Esophagus muscularis mucosa (tissue), 4 donors: ENCODE measurements around the gene CYP1B1. TPM values are rescaled to one million over a fixed set of nuclear protein-coding genes. Genes with fewer than 3 reads are reported as not detected.

Experiments
- DNase-seq: peaks from one replicate; pipeline ENCODE4 v3.0.0-alpha.2; 2017; ENCODE audit errors: extremely low spot score
- H3K27ac ChIP-seq, 4 donors: fragments of 200-600 bp; sonication (generic); replicated peaks in 1 of 4; 1 replicate in 3 of 4; 2 replicates in 1 of 4; pipeline ENCODE4 v1.5.1; 2016 to 2019; ENCODE audit warnings: mild to moderate bottlenecking in 1 of 4
- H3K27me3 ChIP-seq, 4 donors: fragments of 200-600 bp; sonication (generic); one replicate each; pipeline versions ENCODE4 v1.5.1 to v1.6.0; 2016 to 2019
- H3K36me3 ChIP-seq, 4 donors: fragments of 200-600 bp; sonication (generic); one replicate each; pipeline ENCODE4 v1.5.1; 2016 to 2019
- H3K4me1 ChIP-seq, 4 donors: fragments of 200-600 bp; sonication (generic); one replicate each; pipeline ENCODE4 v1.5.1; 2016 to 2019
- H3K4me3 ChIP-seq, 4 donors: fragments of 200-600 bp; sonication (generic); 1 replicate in 2 of 4; 2 replicates in 2 of 4; pipeline ENCODE4 v1.5.1; 2016 to 2019; ENCODE audit warnings: mild to moderate bottlenecking in 4 of 4, moderate library complexity in 1 of 4
- H3K9me3 ChIP-seq, 4 donors: fragments of 200-600 bp; sonication (generic); 1 replicate in 3 of 4; 2 replicates in 1 of 4; pipeline ENCODE4 v1.5.1; 2016 to 2019
- EP300 ChIP-seq: sonication (generic); formaldehyde crosslinking; IDR thresholded peaks from one replicate; pipeline ENCODE4 v1.6.1; 2017; ENCODE audit warnings: antibody characterized with exemption
- POLR2A ChIP-seq: fragments of 450-650 bp; IDR thresholded peaks from one replicate; pipeline ENCODE4 v1.6.1; 2017; ENCODE audit warnings: antibody characterized with exemption, moderate library complexity, mild to moderate bottlenecking, low read depth
- POLR2AphosphoS5 ChIP-seq, 2 donors: sonication (generic); formaldehyde crosslinking; IDR thresholded peaks; one replicate each; pipeline ENCODE4 v1.6.1; 2017; ENCODE audit warnings: antibody characterized with exemption in 2 of 2
- WGBS: methylation state at CpG from one replicate; pipeline ENCODE4 v1.1.5; 2018; 5-methylcytosine and 5-hydroxymethylcytosine counted together
- intact Hi-C: fragments of 100-400 bp; cut with DNase I; formaldehyde crosslinking; loops from one replicate; pipeline ENCODE4 v1.15.1; 2023
- total RNA-seq, 4 donors: library from RNA; depleted of rRNA; stranded (reverse); fragments of >200 nt; gene quantifications; one replicate each; pipeline versions ENCODE4 v1.1.0 to v1.2.1, GENCODE V29; 2016
- TF ChIP-seq, protein P1 (sequence below), 3 experiments: fragments of 200-600 bp in 2 of 3; fragments of 450-650 bp in 1 of 3; sonication (generic) in 2 of 3; IDR thresholded peaks; one replicate each; pipeline ENCODE4 v1.5.1; 2017 to 2019; ENCODE audit warnings: antibody characterized with exemption in 3 of 3, mild to moderate bottlenecking in 2 of 3, moderate library complexity in 1 of 3

CYP1B1 gene
- total RNA-seq, 4 donors from 2014 or later, result 20.8 to 60.3 (median 37.6) TPM

- H3K4me1 ChIP-seq, result peaks cover 0 to 5% (median 5%) of the 10 kb centered on the region in 4 donors
- H3K27ac ChIP-seq, result no peak overlapping the region
- TF ChIP-seq, protein P1, sequence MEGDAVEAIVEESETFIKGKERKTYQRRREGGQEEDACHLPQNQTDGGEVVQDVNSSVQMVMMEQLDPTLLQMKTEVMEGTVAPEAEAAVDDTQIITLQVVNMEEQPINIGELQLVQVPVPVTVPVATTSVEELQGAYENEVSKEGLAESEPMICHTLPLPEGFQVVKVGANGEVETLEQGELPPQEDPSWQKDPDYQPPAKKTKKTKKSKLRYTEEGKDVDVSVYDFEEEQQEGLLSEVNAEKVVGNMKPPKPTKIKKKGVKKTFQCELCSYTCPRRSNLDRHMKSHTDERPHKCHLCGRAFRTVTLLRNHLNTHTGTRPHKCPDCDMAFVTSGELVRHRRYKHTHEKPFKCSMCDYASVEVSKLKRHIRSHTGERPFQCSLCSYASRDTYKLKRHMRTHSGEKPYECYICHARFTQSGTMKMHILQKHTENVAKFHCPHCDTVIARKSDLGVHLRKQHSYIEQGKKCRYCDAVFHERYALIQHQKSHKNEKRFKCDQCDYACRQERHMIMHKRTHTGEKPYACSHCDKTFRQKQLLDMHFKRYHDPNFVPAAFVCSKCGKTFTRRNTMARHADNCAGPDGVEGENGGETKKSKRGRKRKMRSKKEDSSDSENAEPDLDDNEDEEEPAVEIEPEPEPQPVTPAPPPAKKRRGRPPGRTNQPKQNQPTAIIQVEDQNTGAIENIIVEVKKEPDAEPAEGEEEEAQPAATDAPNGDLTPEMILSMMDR (IDR thresholded peaks at IDR 0.05), result no peak
- no peak for TF ChIP-seq POLR2AphosphoS5 (IDR thresholded peaks at IDR 0.05)
- no peak for TF ChIP-seq EP300
- TF ChIP-seq POLR2A, result no peak
- 88% methylated on average over 5 of the region's 5 CpGs for WGBS
- H3K36me3 ChIP-seq, result no peaks in the 10 kb centered on the region
- H3K4me3 ChIP-seq, result no peak overlapping the region
- intact Hi-C loops, result no loop called here
- peak; percentile 14 for DNase-seq
- H3K27me3 ChIP-seq, result no peaks in the 10 kb centered on the region
- H3K9me3 ChIP-seq, result no peaks in the 10 kb centered on the region
These were observed 44.9 kb upstream of the CYP1B1 start for GRCh38 chr2:38120829-38121228.

DNA sequence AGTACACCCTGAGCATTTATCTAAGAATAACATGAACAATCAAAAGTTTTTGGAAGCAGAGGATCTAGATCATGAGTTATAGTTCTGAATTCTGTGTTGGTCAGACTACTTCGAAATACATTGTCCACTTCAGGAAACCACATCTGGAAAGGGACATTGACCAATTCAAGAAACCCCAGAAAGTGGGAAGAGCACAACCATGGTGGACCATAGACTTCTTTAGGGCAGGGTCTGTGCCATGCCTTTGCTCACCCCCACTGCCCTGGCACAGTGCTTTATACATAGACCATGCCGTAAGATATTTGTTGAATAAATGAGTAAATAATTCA, 44.3 kb upstream of the CYP1B1 start:
- Histone ChIP-seq H3K9me3 (no peaks in the 10 kb centered on the region), H3K4me3 (no peak overlapping the region), H3K27me3 (no peaks in the 10 kb centered on the region), H3K36me3 (no peaks in the 10 kb centered on the region), H3K4me1 (peaks cover 0 to 11% (median 9%) of the 10 kb centered on the region in 4 donors), H3K27ac (no peak overlapping the region)
- TF ChIP-seq, protein P1 (IDR thresholded peaks at IDR 0.05), result no peak
- TF ChIP-seq POLR2AphosphoS5 (IDR thresholded peaks at IDR 0.05) (no peak), EP300 (no peak), POLR2A (no peak)
- intact Hi-C loops, result no loop called here
- peak; percentile 24 for DNase-seq
- 92% methylated on average over 2 of the region's 2 CpGs for WGBS

- TF ChIP-seq EP300 (no peak), POLR2AphosphoS5 (IDR thresholded peaks at IDR 0.05) (no peak), POLR2A (no peak)
- TF ChIP-seq, protein P1 (IDR thresholded peaks at IDR 0.05), result no peak
- DNase-seq, result peak; percentile 34
- Histone ChIP-seq H3K27me3 (no peaks in the 10 kb centered on the region), H3K9me3 (no peaks in the 10 kb centered on the region), H3K27ac (no peak overlapping the region), H3K4me1 (peaks cover 0 to 25% (median 11%) of the 10 kb centered on the region in 4 donors), H3K36me3 (no peaks in the 10 kb centered on the region), H3K4me3 (no peak overlapping the region)
- WGBS, result 79% methylated on average over 3 of the region's 3 CpGs
- intact Hi-C loops, result no loop called here
These were observed 40.8 kb upstream of the CYP1B1 start for GRCh38 chr2:38116762-38117161.

DNA sequence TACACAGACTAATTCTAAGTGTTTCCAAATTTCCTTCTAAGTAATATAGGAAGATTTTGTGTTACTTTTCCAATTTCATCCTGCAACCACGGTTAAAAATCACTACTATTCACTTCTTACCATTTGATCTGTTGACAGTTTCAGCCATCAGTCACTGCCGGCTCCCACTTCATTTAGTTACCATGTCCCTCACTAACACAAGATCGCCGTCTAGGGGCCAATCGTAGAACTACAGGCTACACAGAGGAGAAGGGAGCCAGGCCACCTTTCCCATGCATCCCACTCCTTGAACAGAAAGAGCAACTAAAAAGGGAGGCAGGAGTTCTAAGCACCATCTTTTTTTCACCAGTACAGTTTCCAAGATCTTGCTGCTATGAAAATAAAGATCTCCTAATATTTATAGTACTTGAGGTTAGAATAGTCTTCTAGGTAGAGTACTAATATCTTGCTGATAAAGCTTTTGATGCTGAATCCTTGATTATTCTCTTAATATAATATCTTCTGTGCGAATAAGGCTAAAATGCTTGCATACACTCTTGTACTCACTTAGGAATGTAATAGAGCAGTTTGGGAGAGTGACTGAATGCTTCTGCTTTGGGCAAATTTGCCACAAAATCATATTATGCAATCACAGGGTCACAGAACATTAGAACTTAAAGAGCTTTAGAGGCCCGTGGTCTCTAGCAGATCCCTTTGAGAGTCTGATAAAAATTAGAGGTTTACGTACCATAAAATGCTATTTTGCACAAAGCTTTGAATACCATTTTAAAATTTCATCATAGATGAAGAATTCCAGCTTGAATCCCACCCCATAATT, 39.5 kb upstream of the CYP1B1 start:
- H3K36me3 ChIP-seq, result no peaks in the 10 kb centered on the region
- no peak overlapping the region for H3K4me3 ChIP-seq
- H3K4me1 ChIP-seq, result peaks cover under 1 to 25% (median 11%) of the 10 kb centered on the region in 4 donors
- H3K9me3 ChIP-seq, result no peaks in the 10 kb centered on the region
- no peaks in the 10 kb centered on the region for H3K27me3 ChIP-seq
- no peak overlapping the region for H3K27ac ChIP-seq
- WGBS, result 40% methylated on average over 8 of the region's 8 CpGs
- intact Hi-C loops, result no loop called here
- TF ChIP-seq POLR2AphosphoS5 (IDR thresholded peaks at IDR 0.05) (no peak), EP300 (no peak)
- TF ChIP-seq, protein P1 (IDR thresholded peaks at IDR 0.05), result peak; percentile 67 to 84 (median 78)
- DNase-seq, result no peak
